Measurements from ENCODE around the gene DRC7. TPM values are rescaled to one million over a fixed set of nuclear protein-coding genes. Genes with fewer than 3 reads are reported as not detected.
"Not testable (repeated sequence)": the region's sequence is repeated elsewhere in the genome, so short reads cannot be mapped to it uniquely, and the experiment has no call there.

DRC7 gene
- total and polyA plus RNA-seq, 8 donors, result not detected

- TF ChIP-seq POLR2A (IDR thresholded peaks at IDR 0.05), result no peak
- TF ChIP-seq POLR2AphosphoS5 (IDR thresholded peaks at IDR 0.05), result no peak
- no peak for TF ChIP-seq EP300 (IDR thresholded peaks at IDR 0.05)
- TF ChIP-seq CTCF (IDR thresholded peaks at IDR 0.05), result no peak
- Histone ChIP-seq H3K9me3 (no peaks in the 10 kb centered on the region), H3K27me3 (no peaks in the 10 kb centered on the region), H3K27ac (no peak overlapping the region), H3K4me1 (peaks cover 0 to 4% (median under 1%) of the 10 kb centered on the region in 4 donors), H3K4me3 (no peak overlapping the region), H3K36me3 (no peaks in the 10 kb centered on the region)
- intact Hi-C loops (cut with DNase I; ENCODE audit: low total_unique reads), result loop anchor here (10.0 kb wide), 1 partner anchor 154 kb away; no protein-coding TSS in a partner anchor
- WGBS, 5 donors, result 84 to 100% (median 88%) methylated on average over 1 of the region's 1 CpG
- no peak for DNase-seq
These were observed 34.5 kb downstream of the DRC7 start for GRCh38 chr16:57729182-57729484.

- peaks cover 0 to 11% (median 4%) of the 10 kb centered on the region in 4 donors for H3K4me1 ChIP-seq
- not testable (repeated sequence) for H3K27me3 ChIP-seq, H3K36me3 ChIP-seq, H3K27ac ChIP-seq, DNase-seq, H3K9me3 ChIP-seq, H3K4me3 ChIP-seq
- WGBS, 5 donors, result 89 to 96% (median 94%) methylated on average over 6 of the region's 6 CpGs
- intact Hi-C loops (cut with DNase I; ENCODE audit: low total_unique reads), result loop anchor here (10.0 kb wide), 1 partner anchor 155 kb away; no protein-coding TSS in a partner anchor
These were observed 35.2 kb downstream of the DRC7 start for GRCh38 chr16:57729852-57730251.

- no peak overlapping the region for H3K27ac ChIP-seq
- no peak for DNase-seq
- H3K9me3 ChIP-seq, result no peaks in the 10 kb centered on the region
- H3K36me3 ChIP-seq, result no peaks in the 10 kb centered on the region
- no peaks in the 10 kb centered on the region for H3K27me3 ChIP-seq
- H3K4me3 ChIP-seq, result no peak overlapping the region
- TF ChIP-seq EP300 (IDR thresholded peaks at IDR 0.05) (no peak), CTCF (IDR thresholded peaks at IDR 0.05) (no peak), POLR2A (IDR thresholded peaks at IDR 0.05) (no peak), POLR2AphosphoS5 (IDR thresholded peaks at IDR 0.05) (no peak)
- peaks cover under 1 to 13% (median 8%) of the 10 kb centered on the region in 4 donors for H3K4me1 ChIP-seq
- intact Hi-C loops (cut with DNase I; ENCODE audit: low total_unique reads), result no loop called here
- 59 to 70% (median 69%) methylated on average over 12 to 13 of the region's 13 CpGs for WGBS, 5 donors
These were observed 36.4 kb downstream of the DRC7 start for GRCh38 chr16:57730771-57731730.

GRCh38 chr16:57732037-57732436 lies 37.4 kb downstream of the DRC7 start:
- Histone ChIP-seq H3K9me3 (no peaks in the 10 kb centered on the region), H3K27me3 (no peaks in the 10 kb centered on the region), H3K36me3 (no peaks in the 10 kb centered on the region), H3K4me1 (peaks cover 11 to 23% (median 17%) of the 10 kb centered on the region in 4 donors), H3K27ac (no peak overlapping the region), H3K4me3 (no peak overlapping the region)
- TF ChIP-seq POLR2A (IDR thresholded peaks at IDR 0.05) (no peak), EP300 (IDR thresholded peaks at IDR 0.05) (no peak), POLR2AphosphoS5 (IDR thresholded peaks at IDR 0.05) (no peak), CTCF (IDR thresholded peaks at IDR 0.05) (no peak)
- intact Hi-C loops (cut with DNase I; ENCODE audit: low total_unique reads), result no loop called here
- DNase-seq, result no peak
- 59 to 76% (median 73%) methylated on average over 2 of the region's 2 CpGs for WGBS, 5 donors

GRCh38 chr16:57732714-57733113 lies 38.1 kb downstream of the DRC7 start:
- intact Hi-C loops (cut with DNase I; ENCODE audit: low total_unique reads), result no loop called here
- Histone ChIP-seq H3K4me3 (no peak overlapping the region), H3K27ac (no peak overlapping the region), H3K9me3 (no peaks in the 10 kb centered on the region), H3K27me3 (no peaks in the 10 kb centered on the region), H3K4me1 (peaks cover 14 to 30% (median 21%) of the 10 kb centered on the region in 4 donors), H3K36me3 (no peaks in the 10 kb centered on the region)
- no peak for DNase-seq
- TF ChIP-seq CTCF (IDR thresholded peaks at IDR 0.05) (no peak), POLR2A (IDR thresholded peaks at IDR 0.05) (no peak), EP300 (IDR thresholded peaks at IDR 0.05) (no peak), POLR2AphosphoS5 (IDR thresholded peaks at IDR 0.05) (no peak)
- 64 to 81% (median 72%) methylated on average over 2 of the region's 2 CpGs for WGBS, 5 donors
